C4-2B (cell line): ENCODE measurements around the gene ALDOA.

Source experiments
- CTCF ChIP-seq: fragments of 450-650 bp; conservative IDR thresholded peaks from 2 replicates; pipeline ENCODE4 v1.5.1; 2017; ENCODE audit warnings: mild to moderate bottlenecking
- ZFX ChIP-seq: fragments of 450-650 bp; IDR thresholded peaks from 2 replicates; pipeline ENCODE4 v1.6.1; 2017

GRCh38 chr16:30023586-30023985 lies 42.0 kb upstream of the ALDOA start:
- TF ChIP-seq CTCF (no peak), ZFX (no peak)
